Uterus (tissue), 4 donors: ENCODE data around the gene FCGR1A. TPM values are rescaled to one million over a fixed set of nuclear protein-coding genes. Genes with fewer than 3 reads are reported as not detected.
"Not testable (repeated sequence)": the region's sequence is repeated elsewhere in the genome, so short reads cannot be mapped to it uniquely, and the experiment has no call there.

Source experiments
- DNase-seq, 2 donors: peaks; one replicate each; pipeline ENCODE4 v3.0.0-alpha.2; 2019 to 2020
- H3K27ac ChIP-seq, 2 donors: fragments of 200-600 bp; sonication (generic); 1 replicate in 1 of 2; 2 replicates in 1 of 2; pipeline ENCODE4 v1.5.1; 2016 to 2018
- H3K27me3 ChIP-seq, 2 donors: fragments of 200-600 bp; sonication (generic); one replicate each; pipeline ENCODE4 v1.5.1; 2018 to 2019; ENCODE audit warnings: control low read depth in 1 of 2
- H3K36me3 ChIP-seq, 2 donors: fragments of 200-600 bp; sonication (generic); one replicate each; pipeline ENCODE4 v1.5.1; 2019; ENCODE audit warnings: control low read depth in 1 of 2
- H3K4me1 ChIP-seq, 2 donors: fragments of 200-600 bp; sonication (generic); one replicate each; pipeline ENCODE4 v1.5.1; 2018 to 2019; ENCODE audit warnings: control low read depth in 1 of 2
- H3K4me3 ChIP-seq, 2 donors: fragments of 200-600 bp; sonication (generic); 1 replicate in 1 of 2; 2 replicates in 1 of 2; pipeline ENCODE4 v1.5.1; 2018 to 2019; ENCODE audit warnings: mild to moderate bottlenecking in 1 of 2
- H3K9me3 ChIP-seq, 2 donors: fragments of 200-600 bp; sonication (generic); one replicate each; pipeline ENCODE4 v1.5.1; 2019; ENCODE audit warnings: control low read depth in 1 of 2
- intact Hi-C: fragments of 100-400 bp; cut with DNase I; formaldehyde crosslinking; loops from one replicate; pipeline ENCODE4 v1.15.1; 2023; ENCODE audit warnings: low total_unique reads
- total RNA-seq, 4 donors: library from RNA; depleted of rRNA in 3 of 4; stranded (reverse); fragments of >200 nt in 3 of 4; gene quantifications; one replicate each; pipeline versions ENCODE4 v1.1.0 to v1.2.4, GENCODE V29; 2014 to 2023
- donor health status: DM: yes; HTN: yes; CAD: no.

The FCGR1A gene
- total RNA-seq, 4 donors from 2014 or later, result 1.5 to 3.9 (median 1.6) TPM; not detected in 1

DNA sequence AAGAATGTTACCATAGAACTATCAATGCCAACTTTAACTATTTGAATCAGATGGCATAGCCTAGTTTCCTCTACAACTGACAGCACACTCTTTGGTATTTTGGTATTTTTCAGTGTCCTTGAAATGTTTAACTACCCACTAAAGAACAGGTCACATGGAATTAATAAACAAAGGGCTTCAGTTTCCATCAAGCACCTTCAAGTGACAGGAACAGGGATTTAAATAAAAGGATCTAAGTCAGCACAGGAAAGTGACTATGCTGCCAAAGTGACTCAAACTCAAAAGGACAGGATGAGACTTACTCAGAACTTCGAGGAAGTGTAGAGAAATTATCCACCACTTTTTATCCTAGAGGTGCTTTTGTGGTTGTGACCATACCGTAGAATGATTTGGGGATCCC lies 20.2 kb upstream of the FCGR1A start:
- H3K36me3 ChIP-seq, intact Hi-C loops, DNase-seq, H3K27ac ChIP-seq, H3K4me3 ChIP-seq, H3K27me3 ChIP-seq, H3K4me1 ChIP-seq, H3K9me3 ChIP-seq: not testable (repeated sequence)

GRCh38 chr1:149764087-149764800 lies 18.2 kb upstream of the FCGR1A start:
- H3K27me3 ChIP-seq, H3K27ac ChIP-seq, H3K4me3 ChIP-seq, DNase-seq, H3K9me3 ChIP-seq, H3K4me1 ChIP-seq, H3K36me3 ChIP-seq, intact Hi-C loops: not testable (repeated sequence)

DNA sequence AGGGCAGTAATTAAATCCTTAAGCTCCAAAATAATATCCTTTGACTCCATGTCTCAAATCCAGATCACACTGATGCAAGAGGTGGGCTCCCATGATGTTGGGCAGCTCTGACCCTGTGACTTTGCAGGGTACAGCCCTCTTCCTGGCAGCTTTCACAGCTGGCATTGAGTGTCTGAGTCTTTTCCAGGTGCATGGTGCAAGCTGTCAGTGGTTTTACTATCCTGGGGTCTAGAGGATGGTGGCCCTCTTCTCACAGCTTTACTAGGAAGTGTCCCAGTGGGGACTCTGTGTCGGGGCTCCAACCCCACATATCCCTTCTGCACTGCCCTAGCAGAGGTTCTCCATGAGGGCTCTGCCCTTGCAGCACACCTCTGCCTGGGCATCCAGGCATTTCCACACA lies 16.3 kb upstream of the FCGR1A start:
- DNase-seq, H3K36me3 ChIP-seq, intact Hi-C loops: not testable (repeated sequence)

GRCh38 chr1:149769216-149769615 lies 13.3 kb upstream of the FCGR1A start:
- H3K36me3 ChIP-seq, intact Hi-C loops, DNase-seq, H3K27ac ChIP-seq, H3K4me1 ChIP-seq, H3K27me3 ChIP-seq, H3K4me3 ChIP-seq, H3K9me3 ChIP-seq: not testable (repeated sequence)

More for the DNA sequence above, 16.3 kb upstream of the FCGR1A start:
- H3K27ac ChIP-seq, H3K4me3 ChIP-seq, H3K4me1 ChIP-seq, H3K9me3 ChIP-seq, H3K27me3 ChIP-seq: not testable (repeated sequence)

DNA sequence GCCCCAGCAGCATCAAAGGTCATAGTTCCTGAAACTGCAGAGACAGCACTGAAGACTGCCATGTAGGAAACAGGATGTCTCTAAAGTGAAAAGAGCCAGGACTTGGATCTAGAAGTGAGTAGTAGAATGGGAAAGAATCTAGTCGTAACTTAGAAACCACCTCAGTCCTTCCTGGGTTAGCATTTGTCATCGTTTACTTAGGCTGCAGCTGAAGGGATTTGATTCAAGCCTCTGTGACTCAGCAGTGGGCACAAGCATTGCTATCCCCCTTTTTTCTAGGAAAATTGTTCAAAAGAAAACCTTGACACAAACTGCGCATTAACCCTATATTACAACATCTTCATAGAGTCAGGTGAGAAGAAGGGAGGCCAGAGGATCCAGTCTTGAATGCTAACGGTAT lies 11.8 kb upstream of the FCGR1A start:
- H3K4me3 ChIP-seq, H3K36me3 ChIP-seq, H3K4me1 ChIP-seq, H3K27ac ChIP-seq, DNase-seq, H3K27me3 ChIP-seq, intact Hi-C loops, H3K9me3 ChIP-seq: not testable (repeated sequence)

- intact Hi-C loops, H3K4me3 ChIP-seq, H3K36me3 ChIP-seq, H3K27ac ChIP-seq, H3K9me3 ChIP-seq, H3K4me1 ChIP-seq, H3K27me3 ChIP-seq, DNase-seq: not testable (repeated sequence)
Measured at GRCh38 chr1:149771653-149772425, 10.7 kb upstream of the FCGR1A start.

GRCh38 chr1:149775510-149776147 lies 6.9 kb upstream of the FCGR1A start:
- H3K27me3 ChIP-seq, intact Hi-C loops, H3K4me1 ChIP-seq, H3K9me3 ChIP-seq, DNase-seq, H3K36me3 ChIP-seq, H3K27ac ChIP-seq, H3K4me3 ChIP-seq: not testable (repeated sequence)

GRCh38 chr1:149777084-149777483 lies 5.4 kb upstream of the FCGR1A start:
- H3K4me1 ChIP-seq, H3K4me3 ChIP-seq, DNase-seq, intact Hi-C loops, H3K27ac ChIP-seq, H3K27me3 ChIP-seq, H3K9me3 ChIP-seq, H3K36me3 ChIP-seq: not testable (repeated sequence)

DNA sequence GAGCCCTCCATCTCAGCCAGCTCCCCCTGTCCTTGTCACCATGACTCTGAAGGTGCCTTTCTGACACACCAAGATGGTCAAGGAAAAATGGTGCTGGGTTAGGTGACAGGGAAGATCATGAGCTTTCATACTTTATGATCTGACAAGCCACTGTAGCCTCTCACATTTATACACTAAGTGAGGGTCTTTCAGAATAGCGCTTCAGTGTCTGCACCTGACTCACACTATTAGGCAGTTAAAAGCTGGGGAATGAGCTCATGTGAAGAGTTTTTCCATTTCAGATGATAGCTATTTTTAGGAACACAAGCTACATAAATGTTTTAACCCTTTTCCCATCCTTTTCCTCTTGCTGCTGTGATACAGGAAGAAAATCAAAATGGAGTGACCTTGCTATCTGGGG lies 4.2 kb upstream of the FCGR1A start:
- H3K9me3 ChIP-seq, DNase-seq, H3K4me3 ChIP-seq, intact Hi-C loops, H3K4me1 ChIP-seq, H3K36me3 ChIP-seq, H3K27ac ChIP-seq, H3K27me3 ChIP-seq: not testable (repeated sequence)

DNA sequence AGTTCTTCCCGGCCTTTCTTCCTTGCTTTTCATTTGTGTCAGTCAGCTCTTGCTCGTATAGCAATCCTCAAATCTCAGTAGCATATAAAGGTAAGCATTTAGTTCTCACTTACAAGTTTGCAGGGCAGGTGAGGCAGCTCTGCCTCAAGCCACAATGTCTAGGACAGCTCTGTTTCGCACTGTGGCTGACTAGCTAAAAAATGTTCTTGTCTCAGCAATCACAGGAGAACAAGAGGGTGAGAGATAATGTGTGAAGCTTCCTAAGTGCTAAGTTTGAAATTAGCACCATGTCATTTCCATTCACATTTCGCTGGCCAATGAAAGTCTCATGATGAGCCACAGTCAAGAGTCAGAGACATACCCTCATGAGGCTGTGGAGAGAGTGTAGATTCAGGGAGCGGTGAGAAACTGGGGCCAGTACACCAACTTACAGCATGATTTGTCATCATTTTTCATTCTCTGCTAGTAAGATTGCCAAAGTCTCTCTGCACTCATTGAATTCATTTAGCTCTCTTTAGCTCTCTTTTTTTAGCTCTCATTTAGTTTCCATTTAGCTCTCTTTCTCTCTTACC lies 995 bp upstream of the FCGR1A start:
- DNase-seq, H3K4me1 ChIP-seq, intact Hi-C loops, H3K27ac ChIP-seq, H3K9me3 ChIP-seq, H3K27me3 ChIP-seq, H3K4me3 ChIP-seq, H3K36me3 ChIP-seq: not testable (repeated sequence)

GRCh38 chr1:149783289-149783688 lies 795 bp downstream of the FCGR1A start:
- H3K27ac ChIP-seq, H3K36me3 ChIP-seq, H3K9me3 ChIP-seq, H3K4me1 ChIP-seq, H3K4me3 ChIP-seq, H3K27me3 ChIP-seq, DNase-seq, intact Hi-C loops: not testable (repeated sequence)

- H3K4me3 ChIP-seq, H3K27me3 ChIP-seq, H3K9me3 ChIP-seq, H3K36me3 ChIP-seq, H3K27ac ChIP-seq, H3K4me1 ChIP-seq, DNase-seq, intact Hi-C loops: not testable (repeated sequence)
Measured at GRCh38 chr1:149783868-149784267, 1.4 kb downstream of the FCGR1A start.
